Liver (tissue), 9 donors: Measurements from ENCODE around the gene NEAT1. TPM values are rescaled to one million over a fixed set of nuclear protein-coding genes. Genes with fewer than 3 reads are reported as not detected.

ENCODE experiments used
- DNase-seq: peaks from one replicate; pipeline ENCODE4 v3.0.0-alpha.2; 2017; ENCODE audit warnings: low spot score
- H3K27ac ChIP-seq, 2 donors: one replicate each; pipeline ENCODE4 v1.7.0; 2013; ENCODE audit warnings: inconsistent platforms in 2 of 2, low read length in 2 of 2, control low read depth in 1 of 2, low read depth in 1 of 2, mild to moderate bottlenecking in 1 of 2
- H3K27me3 ChIP-seq, 4 donors: one replicate each; pipeline versions ENCODE4 v1.6.1 to v1.7.0; 2013; ENCODE audit warnings: low read length in 3 of 4, inconsistent platforms in 1 of 4, mild to moderate bottlenecking in 1 of 4, moderate library complexity in 1 of 4; ENCODE audit not compliant: control insufficient read depth in 4 of 4, insufficient read depth in 4 of 4
- H3K36me3 ChIP-seq, 4 donors: one replicate each; pipeline versions ENCODE4 v1.6.1 to v1.7.0; 2013; ENCODE audit warnings: low read length in 3 of 4, mild to moderate bottlenecking in 3 of 4, low read depth in 1 of 4, moderate library complexity in 1 of 4; ENCODE audit not compliant: control insufficient read depth in 4 of 4, insufficient read depth in 3 of 4
- H3K4me1 ChIP-seq, 4 donors: one replicate each; pipeline versions ENCODE4 v1.6.1 to v1.7.0; 2013; ENCODE audit warnings: low read length in 3 of 4, mild to moderate bottlenecking in 3 of 4, moderate library complexity in 1 of 4; ENCODE audit not compliant: control insufficient read depth in 4 of 4, insufficient read depth in 4 of 4
- H3K4me3 ChIP-seq, 3 donors: one replicate each; pipeline versions ENCODE4 v1.6.1 to v1.7.0; 2013; ENCODE audit warnings: low read length in 3 of 3, control low read depth in 1 of 3, low read depth in 1 of 3, mild to moderate bottlenecking in 1 of 3
- H3K9ac ChIP-seq, 2 donors: one replicate each; pipeline ENCODE4 v1.7.0; 2013; ENCODE audit warnings: low read length in 2 of 2, mild to moderate bottlenecking in 2 of 2, moderate library complexity in 2 of 2, control low read depth in 1 of 2, low read depth in 1 of 2
- H3K9me3 ChIP-seq, 4 donors: one replicate each; pipeline versions ENCODE4 v1.6.1 to v1.7.0; 2013; ENCODE audit warnings: low read length in 3 of 4; ENCODE audit not compliant: control insufficient read depth in 4 of 4
- EGR1 ChIP-seq, 2 donors: IDR thresholded peaks; 2 replicates each; pipeline ENCODE4 v1.6.1; 2016 to 2018; ENCODE audit warnings: antibody characterized with exemption in 2 of 2, low read depth in 2 of 2
- FOXA1 ChIP-seq: IDR thresholded peaks from 2 replicates; pipeline ENCODE4 v1.6.1; 2016; ENCODE audit warnings: antibody characterized with exemption
- FOXA2 ChIP-seq: IDR thresholded peaks from 2 replicates; pipeline ENCODE4 v1.6.1; 2016; ENCODE audit warnings: antibody characterized with exemption
- GABPA ChIP-seq, 2 donors: IDR thresholded peaks in 1 of 2; conservative IDR thresholded peaks in 1 of 2; 2 replicates each; pipeline ENCODE4 v1.6.1; 2016; ENCODE audit warnings: antibody characterized with exemption in 2 of 2, mild to moderate bottlenecking in 1 of 2, moderate library complexity in 1 of 2
- HNF4A ChIP-seq, 2 donors: conservative IDR thresholded peaks; 2 replicates each; pipeline ENCODE4 v1.6.1; 2016; ENCODE audit warnings: antibody characterized with exemption in 2 of 2, mild to moderate bottlenecking in 2 of 2
- HNF4G ChIP-seq: IDR thresholded peaks from 2 replicates; pipeline ENCODE4 v1.6.1; 2016; ENCODE audit warnings: antibody characterized with exemption
- JUND ChIP-seq, 2 donors: IDR thresholded peaks; 2 replicates each; pipeline ENCODE4 v1.6.1; 2016; ENCODE audit warnings: antibody characterized with exemption in 2 of 2
- NR2F2 ChIP-seq: IDR thresholded peaks from 2 replicates; pipeline ENCODE4 v1.6.1; 2016; ENCODE audit warnings: antibody characterized with exemption
- RAD21 ChIP-seq, 2 donors: IDR thresholded peaks; 2 replicates each; pipeline ENCODE4 v1.6.1; 2016; ENCODE audit warnings: antibody characterized with exemption in 2 of 2, mild to moderate bottlenecking in 2 of 2
- RXRA ChIP-seq, 2 donors: IDR thresholded peaks; 2 replicates each; pipeline ENCODE4 v1.6.1; 2017 to 2018; ENCODE audit warnings: antibody characterized with exemption in 2 of 2, mild to moderate bottlenecking in 1 of 2
- SP1 ChIP-seq: IDR thresholded peaks from 2 replicates; pipeline ENCODE4 v1.6.1; 2018; ENCODE audit warnings: antibody characterized with exemption, mild to moderate bottlenecking
- TAF1 ChIP-seq: conservative IDR thresholded peaks from 2 replicates; pipeline ENCODE4 v1.6.1; 2016; ENCODE audit warnings: antibody characterized with exemption, mild to moderate bottlenecking
- YY1 ChIP-seq: IDR thresholded peaks from 2 replicates; pipeline ENCODE4 v1.6.1; 2016; ENCODE audit warnings: antibody characterized with exemption, mild to moderate bottlenecking
- WGBS: extraction: QIAGEN DNeasy Blood & Tissue Kit; methylation state at CpG from one replicate; pipeline ENCODE4 v1.1.7; 2013; 5-methylcytosine and 5-hydroxymethylcytosine counted together
- polyA plus RNA-seq, 2 donors: library from polyadenylated mRNA; stranded (reverse) in 1 of 2; unstranded in 1 of 2; fragments of 200-250 nt in 1 of 2; fragments of >200 nt in 1 of 2; fragmentation: Nextera tagmentation in 1 of 2; extraction: Ambion mirVana in 1 of 2; gene quantifications; one replicate each; pipeline versions ENCODE4 v1.2.1 to v1.2.3, GENCODE V29; 2013 to 2015
- total RNA-seq, 2 donors: library from RNA; depleted of rRNA; stranded (reverse); fragments of >200 nt; gene quantifications; one replicate each; pipeline ENCODE4 v1.2.3, GENCODE V29; 2014
- TF ChIP-seq, protein P1 (sequence below): IDR thresholded peaks from 2 replicates; pipeline ENCODE4 v1.6.1; 2016; ENCODE audit warnings: antibody characterized with exemption
- TF ChIP-seq, protein P2 (sequence below): IDR thresholded peaks from 2 replicates; pipeline ENCODE4 v1.6.1; 2016; ENCODE audit warnings: antibody characterized with exemption
- TF ChIP-seq, protein P3 (sequence below): IDR thresholded peaks from 2 replicates; pipeline ENCODE4 v1.6.1; 2016; ENCODE audit warnings: antibody characterized with exemption, mild to moderate bottlenecking
- TF ChIP-seq, protein P4 (sequence below): IDR thresholded peaks from 2 replicates; pipeline ENCODE4 v1.6.1; 2016; ENCODE audit warnings: antibody characterized with exemption
- TF ChIP-seq, protein P5 (sequence below): fragments of 150-350 bp; IDR thresholded peaks from 2 replicates; pipeline ENCODE4 v1.5.1; 2017; ENCODE audit warnings: improper control_type of control experiment, low read depth, low read length; ENCODE audit not compliant: missing input control
- donor health status: healthy.
- donor health status: healthy.
- donor health status: healthy.
- donor health status: healthy.
- donor health status: healthy.

Gene NEAT1
- total and polyA plus RNA-seq, 4 donors: 29.6 to 1,968 (median 80.8) TPM

DNA sequence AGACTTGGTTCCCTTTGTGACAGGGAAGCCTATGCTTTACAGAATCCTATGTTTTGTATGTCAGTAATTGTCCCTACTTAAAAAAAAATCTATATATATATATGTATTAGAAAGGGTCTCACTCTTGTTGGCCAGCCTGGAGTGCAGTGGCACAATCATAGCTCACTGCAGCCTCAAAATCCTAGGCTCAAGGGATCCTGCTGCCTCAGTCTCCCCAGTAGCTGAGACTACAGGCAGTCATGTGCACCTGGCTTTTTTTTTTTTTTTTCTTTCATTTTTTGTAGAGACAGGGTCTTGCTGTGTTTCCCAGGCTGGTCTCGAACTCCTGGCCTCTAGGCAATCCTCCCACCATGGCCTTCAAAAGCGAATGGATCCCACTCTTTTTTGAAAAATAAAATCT, 2.1 kb upstream of the NEAT1 start:
- no peak for DNase-seq
- peaks cover 0 to 2% (median 0%) of the 10 kb centered on the region in 4 donors for H3K36me3 ChIP-seq
- no peaks in the 10 kb centered on the region for H3K27me3 ChIP-seq
- peak overlapping the region; percentile 0 to 38 (median 22) for H3K4me3 ChIP-seq
- peak overlapping the region; percentile 99 to 100 for H3K27ac ChIP-seq
- 34% methylated on average over 2 of the region's 2 CpGs for WGBS
- peaks cover 11 to 39% (median 22%) of the 10 kb centered on the region in 4 donors for H3K4me1 ChIP-seq
- no peak for TF ChIP-seq HNF4A (conservative IDR thresholded peaks at IDR 0.05)
- no peaks in the 10 kb centered on the region for H3K9me3 ChIP-seq
- peak overlapping the region; percentile 98 for H3K9ac ChIP-seq

DNA sequence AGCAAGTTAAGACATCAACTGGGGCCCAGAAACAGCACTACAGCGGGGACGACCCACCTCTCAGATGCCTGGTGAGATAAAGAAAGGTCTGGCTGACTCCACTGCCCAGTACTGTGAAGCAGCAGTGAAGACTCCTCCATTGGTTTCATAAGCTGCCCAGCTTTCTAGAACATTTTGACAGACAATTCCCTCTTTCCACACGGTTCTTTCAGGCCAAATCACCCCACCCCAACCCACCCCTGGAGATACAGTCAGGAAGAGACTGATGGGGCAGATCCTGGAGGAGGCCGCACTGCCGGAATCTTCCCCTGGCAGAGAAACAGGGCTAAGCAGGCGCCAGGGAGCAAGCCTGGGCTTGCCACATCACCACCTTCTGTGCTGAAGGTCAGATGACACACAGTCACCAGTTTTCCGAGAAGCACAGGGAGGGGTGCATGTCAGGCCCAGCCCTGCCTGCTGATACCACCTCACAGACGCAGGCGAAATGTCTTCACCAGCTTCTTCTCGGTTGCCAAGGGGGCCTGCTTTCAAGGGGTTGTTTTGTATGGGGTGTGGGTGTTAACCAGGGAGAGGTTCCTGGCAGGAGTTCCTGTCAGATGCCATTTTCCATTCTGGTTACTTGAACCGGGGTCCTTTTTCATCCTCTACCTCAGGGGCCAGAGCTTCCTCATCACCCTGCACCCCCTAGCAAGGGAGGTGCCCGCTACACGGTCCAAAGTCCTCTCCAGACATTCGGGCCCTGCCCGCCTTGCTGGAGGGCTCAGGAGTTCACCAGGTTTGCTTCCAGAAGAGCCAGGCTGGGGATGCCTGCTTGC, 1.4 kb upstream of the NEAT1 start:
- Histone ChIP-seq H3K4me1 (peaks cover 8 to 32% (median 19%) of the 10 kb centered on the region in 4 donors), H3K27me3 (no peaks in the 10 kb centered on the region), H3K27ac (peak overlapping the region; percentile 99 to 100), H3K36me3 (peaks cover 0 to 2% (median 0%) of the 10 kb centered on the region in 4 donors), H3K9me3 (no peaks in the 10 kb centered on the region), H3K4me3 (peak overlapping the region; percentile 39 to 78 (median 73)), H3K9ac (peak overlapping the region; percentile 98)
- WGBS: 1% methylated on average over 15 of the region's 15 CpGs
- peak; percentile 85 for DNase-seq
- TF ChIP-seq, protein P1, sequence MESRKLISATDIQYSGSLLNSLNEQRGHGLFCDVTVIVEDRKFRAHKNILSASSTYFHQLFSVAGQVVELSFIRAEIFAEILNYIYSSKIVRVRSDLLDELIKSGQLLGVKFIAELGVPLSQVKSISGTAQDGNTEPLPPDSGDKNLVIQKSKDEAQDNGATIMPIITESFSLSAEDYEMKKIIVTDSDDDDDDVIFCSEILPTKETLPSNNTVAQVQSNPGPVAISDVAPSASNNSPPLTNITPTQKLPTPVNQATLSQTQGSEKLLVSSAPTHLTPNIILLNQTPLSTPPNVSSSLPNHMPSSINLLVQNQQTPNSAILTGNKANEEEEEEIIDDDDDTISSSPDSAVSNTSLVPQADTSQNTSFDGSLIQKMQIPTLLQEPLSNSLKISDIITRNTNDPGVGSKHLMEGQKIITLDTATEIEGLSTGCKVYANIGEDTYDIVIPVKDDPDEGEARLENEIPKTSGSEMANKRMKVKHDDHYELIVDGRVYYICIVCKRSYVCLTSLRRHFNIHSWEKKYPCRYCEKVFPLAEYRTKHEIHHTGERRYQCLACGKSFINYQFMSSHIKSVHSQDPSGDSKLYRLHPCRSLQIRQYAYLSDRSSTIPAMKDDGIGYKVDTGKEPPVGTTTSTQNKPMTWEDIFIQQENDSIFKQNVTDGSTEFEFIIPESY: peak; percentile 70
- TF ChIP-seq HNF4G (peak; percentile 61), SP1 (peak; percentile 98), EGR1 (IDR thresholded peaks at IDR 0.05; ENCODE audit: low read depth in 2 of 2) (peak in 1 of 2 donors; percentile 75), YY1 (peak; percentile 85), GABPA (IDR thresholded peaks at IDR 0.05 in 1 of 2, conservative IDR thresholded peaks at IDR 0.05 in 1 of 2) (no peak), RAD21 (IDR thresholded peaks at IDR 0.05) (peak; percentile 18 to 35), NR2F2 (peak; percentile 91), JUND (IDR thresholded peaks at IDR 0.05) (peak; percentile 92 to 97), FOXA2 (peak; percentile 38), RXRA (IDR thresholded peaks at IDR 0.05) (peak; percentile 94), TAF1 (peak; percentile 69), FOXA1 (no peak), HNF4A (conservative IDR thresholded peaks at IDR 0.05) (peak; percentile 79 to 82)
- TF ChIP-seq, protein P2, sequence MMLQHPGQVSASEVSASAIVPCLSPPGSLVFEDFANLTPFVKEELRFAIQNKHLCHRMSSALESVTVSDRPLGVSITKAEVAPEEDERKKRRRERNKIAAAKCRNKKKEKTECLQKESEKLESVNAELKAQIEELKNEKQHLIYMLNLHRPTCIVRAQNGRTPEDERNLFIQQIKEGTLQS: peak; percentile 94
- TF ChIP-seq, protein P3, sequence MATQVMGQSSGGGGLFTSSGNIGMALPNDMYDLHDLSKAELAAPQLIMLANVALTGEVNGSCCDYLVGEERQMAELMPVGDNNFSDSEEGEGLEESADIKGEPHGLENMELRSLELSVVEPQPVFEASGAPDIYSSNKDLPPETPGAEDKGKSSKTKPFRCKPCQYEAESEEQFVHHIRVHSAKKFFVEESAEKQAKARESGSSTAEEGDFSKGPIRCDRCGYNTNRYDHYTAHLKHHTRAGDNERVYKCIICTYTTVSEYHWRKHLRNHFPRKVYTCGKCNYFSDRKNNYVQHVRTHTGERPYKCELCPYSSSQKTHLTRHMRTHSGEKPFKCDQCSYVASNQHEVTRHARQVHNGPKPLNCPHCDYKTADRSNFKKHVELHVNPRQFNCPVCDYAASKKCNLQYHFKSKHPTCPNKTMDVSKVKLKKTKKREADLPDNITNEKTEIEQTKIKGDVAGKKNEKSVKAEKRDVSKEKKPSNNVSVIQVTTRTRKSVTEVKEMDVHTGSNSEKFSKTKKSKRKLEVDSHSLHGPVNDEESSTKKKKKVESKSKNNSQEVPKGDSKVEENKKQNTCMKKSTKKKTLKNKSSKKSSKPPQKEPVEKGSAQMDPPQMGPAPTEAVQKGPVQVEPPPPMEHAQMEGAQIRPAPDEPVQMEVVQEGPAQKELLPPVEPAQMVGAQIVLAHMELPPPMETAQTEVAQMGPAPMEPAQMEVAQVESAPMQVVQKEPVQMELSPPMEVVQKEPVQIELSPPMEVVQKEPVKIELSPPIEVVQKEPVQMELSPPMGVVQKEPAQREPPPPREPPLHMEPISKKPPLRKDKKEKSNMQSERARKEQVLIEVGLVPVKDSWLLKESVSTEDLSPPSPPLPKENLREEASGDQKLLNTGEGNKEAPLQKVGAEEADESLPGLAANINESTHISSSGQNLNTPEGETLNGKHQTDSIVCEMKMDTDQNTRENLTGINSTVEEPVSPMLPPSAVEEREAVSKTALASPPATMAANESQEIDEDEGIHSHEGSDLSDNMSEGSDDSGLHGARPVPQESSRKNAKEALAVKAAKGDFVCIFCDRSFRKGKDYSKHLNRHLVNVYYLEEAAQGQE: peak; percentile 67
- TF ChIP-seq, protein P4, sequence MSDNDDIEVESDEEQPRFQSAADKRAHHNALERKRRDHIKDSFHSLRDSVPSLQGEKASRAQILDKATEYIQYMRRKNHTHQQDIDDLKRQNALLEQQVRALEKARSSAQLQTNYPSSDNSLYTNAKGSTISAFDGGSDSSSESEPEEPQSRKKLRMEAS: peak; percentile 90
- TF ChIP-seq, protein P5, sequence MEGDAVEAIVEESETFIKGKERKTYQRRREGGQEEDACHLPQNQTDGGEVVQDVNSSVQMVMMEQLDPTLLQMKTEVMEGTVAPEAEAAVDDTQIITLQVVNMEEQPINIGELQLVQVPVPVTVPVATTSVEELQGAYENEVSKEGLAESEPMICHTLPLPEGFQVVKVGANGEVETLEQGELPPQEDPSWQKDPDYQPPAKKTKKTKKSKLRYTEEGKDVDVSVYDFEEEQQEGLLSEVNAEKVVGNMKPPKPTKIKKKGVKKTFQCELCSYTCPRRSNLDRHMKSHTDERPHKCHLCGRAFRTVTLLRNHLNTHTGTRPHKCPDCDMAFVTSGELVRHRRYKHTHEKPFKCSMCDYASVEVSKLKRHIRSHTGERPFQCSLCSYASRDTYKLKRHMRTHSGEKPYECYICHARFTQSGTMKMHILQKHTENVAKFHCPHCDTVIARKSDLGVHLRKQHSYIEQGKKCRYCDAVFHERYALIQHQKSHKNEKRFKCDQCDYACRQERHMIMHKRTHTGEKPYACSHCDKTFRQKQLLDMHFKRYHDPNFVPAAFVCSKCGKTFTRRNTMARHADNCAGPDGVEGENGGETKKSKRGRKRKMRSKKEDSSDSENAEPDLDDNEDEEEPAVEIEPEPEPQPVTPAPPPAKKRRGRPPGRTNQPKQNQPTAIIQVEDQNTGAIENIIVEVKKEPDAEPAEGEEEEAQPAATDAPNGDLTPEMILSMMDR: no peak
